Glomerular visceral epithelial cell (primary cell): Measurements from ENCODE around the gene MBNL3.
"Not testable (repeated sequence)": the region's sequence is repeated elsewhere in the genome, so short reads cannot be mapped to it uniquely, and the experiment has no call there.

Experiments
- DNase-seq: peaks from one replicate; pipeline ENCODE4 v3.0.0-alpha.2; 2016; ENCODE audit errors: extremely low spot score

MBNL3 gene

DNA sequence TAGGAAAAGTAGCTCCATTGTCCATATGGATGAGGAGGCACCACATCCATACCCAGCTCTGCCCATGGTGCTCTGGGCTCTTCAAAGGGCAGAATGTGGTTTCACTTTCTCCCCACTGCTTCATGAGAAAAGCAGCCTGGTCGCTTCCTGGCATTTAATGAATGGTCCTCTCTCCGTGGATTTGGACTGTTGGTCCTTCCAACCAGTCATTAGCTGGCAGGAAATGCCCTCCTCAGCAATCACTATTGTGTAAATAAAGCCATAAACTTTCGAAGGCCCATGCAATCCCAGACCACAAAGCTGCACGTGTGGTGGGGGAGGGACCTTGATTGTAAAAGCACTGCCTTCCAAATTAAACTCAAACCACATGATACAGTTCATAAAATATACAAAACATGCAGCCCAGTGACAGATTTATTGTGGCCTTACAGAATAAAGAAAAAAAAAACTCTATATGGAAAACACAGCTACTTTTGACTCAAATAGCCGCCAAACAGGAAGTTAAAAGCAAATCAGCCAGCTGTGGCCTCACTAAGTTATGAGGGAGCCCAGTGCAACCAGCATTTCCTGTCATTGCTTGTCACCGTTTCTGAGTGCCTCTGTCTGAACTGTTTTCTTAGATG, 8.1 kb downstream of the MBNL3 start:
- DNase-seq: peak; percentile 23

DNA sequence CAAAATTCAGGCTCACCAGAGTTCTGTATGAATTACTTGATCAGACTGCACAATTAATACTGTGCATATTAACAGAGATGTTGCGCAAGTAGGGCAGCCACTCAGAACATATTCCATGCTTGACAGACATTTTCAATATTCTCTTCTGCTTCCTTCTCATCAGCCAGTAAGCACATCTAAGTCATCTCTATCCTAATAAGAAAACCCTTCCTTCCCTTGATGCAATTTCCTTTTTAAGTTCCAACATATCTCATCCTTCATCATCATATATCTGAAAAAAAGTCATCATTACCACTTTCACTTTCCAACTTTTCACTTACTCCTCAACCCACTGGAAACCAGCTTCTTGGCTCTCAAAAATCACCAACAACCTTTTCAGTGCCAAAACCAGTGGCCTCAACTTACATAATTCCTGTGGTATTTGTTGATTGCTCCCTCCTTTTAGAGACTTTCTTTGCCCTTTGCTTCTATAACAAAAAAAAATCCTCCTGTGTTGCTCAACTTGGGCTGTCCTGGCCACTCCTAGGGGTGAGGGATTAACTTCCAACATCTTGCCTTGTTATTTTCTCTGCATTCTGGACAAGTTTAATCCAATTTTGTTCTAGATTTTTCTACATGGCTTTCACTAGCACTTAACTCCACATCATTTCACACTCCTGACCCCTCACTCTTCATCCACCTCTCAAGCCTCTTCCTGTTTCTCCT, 14.1 kb downstream of the MBNL3 start:
- no peak for DNase-seq

DNA sequence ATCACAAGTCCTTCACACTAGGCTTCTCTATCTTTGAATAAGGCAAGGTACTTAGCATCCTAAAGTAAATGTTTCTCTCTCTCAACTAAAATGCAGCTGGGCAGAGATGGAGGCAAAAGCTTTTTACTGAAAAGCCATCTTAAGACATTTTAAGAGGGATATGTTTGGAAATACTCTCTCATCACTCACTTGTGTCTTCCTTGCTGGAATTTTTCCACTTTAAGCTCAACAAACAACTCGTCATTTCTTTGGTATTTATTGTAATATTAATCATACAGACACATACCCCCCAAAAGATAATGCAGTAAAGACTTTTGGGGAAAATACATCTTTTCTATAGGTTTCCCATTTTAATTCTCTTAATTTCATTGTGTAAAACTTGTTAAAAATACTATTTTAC, 16.4 kb downstream of the MBNL3 start:
- no peak for DNase-seq

DNA sequence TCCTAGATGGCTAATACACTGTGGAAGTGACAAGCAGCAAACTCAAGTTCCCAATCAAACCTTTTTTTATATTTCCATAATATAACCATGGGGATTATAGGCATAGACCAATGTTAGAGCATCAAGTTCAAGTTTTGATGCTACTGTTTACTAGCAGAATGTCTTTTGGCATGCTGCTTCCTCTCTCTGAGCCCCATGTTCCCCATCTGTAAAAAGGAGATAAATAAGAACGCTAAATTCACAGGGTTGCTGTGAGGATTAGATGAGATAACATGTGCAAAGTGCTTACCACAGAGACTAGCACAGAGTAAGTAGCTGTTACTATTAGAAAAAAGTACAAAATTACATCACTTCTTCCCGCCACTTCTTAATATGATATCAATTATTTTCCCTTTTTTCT, 18.0 kb downstream of the MBNL3 start:
- no peak for DNase-seq

GRCh38 chrX:132470179-132470578, 18.7 kb downstream of the MBNL3 start:
- no peak for DNase-seq

DNA sequence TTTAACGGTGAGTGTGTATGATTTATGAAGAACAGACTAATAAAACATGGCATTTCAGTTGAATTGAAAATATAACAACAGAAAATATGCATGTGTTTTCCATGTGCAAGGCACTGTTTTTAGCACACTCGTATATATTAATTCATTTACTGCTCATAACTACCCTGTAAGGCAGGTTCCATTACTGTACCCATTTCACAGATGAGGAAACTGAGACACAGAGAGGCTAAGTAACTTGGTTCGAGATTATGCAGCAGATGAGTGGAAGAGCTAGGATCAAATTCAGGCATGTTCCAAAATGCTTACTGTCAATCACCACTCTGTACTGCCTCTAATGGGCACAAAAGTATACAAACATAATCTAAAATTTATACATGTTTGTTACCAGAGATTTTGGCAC, 20.4 kb downstream of the MBNL3 start:
- no peak for DNase-seq

DNA sequence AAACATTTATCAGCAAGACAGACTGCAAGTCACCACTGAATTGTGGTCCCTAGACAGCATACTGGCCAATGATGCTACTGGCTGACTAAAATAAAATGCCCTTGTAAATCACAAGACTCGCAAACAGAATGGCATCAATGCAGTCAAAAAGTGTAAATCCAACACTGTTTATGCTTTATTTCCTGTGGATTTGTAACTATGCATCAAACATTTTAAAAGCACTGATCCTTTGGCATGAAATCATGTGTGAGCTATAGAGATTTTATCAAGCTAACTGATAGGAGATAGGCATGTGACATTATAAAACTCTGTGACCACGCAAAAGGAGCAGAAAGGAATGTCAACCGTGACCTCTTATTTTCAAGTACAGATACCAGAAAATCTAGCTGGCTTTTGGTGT, 20.8 kb downstream of the MBNL3 start:
- DNase-seq: no peak

DNA sequence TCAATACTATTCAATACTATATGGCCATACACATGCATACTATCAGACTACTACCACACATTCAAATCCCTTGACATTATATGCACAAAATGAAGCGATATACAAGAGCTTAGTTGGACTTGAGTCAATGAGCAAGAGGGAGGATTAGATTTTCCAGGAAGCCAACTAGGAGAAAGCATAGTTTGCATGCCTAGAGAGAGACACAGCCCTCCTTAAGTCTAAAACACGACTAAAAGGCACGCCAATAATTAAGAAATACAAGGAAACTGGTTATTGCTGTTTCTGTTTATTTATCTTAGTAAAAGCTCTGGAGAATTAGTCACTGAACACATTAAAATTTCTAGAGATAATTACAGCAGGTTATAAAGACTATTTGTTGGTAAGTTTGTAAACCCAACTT, 21.8 kb downstream of the MBNL3 start:
- no peak for DNase-seq

DNA sequence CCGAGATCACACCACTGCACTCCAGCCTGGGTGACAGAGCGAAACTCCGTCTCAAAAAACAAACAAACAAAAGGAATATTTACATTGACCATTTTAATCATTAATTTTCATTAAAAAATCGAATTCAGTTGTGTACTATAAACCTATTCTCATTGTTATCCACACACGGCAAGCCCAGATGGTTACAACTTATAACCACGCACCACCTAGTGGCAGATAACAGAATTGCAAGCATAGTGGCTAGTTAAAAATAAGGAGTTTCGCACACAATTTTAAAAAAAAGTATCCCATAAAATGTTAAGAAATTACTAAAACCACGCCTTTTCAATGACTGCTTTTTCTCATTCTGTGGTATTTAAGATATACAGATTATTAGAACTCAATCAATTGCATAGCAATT, 25.4 kb downstream of the MBNL3 start:
- no peak for DNase-seq

DNA sequence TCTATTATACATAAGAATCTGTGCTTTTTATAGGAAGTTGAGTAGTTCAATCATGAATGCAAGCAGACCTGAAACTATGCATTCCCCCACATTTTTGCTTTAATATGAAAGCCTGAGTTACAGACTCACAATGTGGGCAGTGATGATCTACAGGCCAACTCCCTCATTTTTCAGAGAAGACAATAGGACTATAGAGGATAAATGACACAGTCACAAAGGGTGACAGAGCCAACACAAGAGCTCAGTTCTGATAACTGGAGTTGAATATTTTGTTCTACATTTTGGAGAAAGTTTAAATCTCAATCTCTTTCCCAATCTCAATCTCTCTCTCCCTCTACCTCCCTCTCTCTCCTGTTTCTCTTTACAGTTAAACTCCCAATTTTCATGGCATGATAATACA, 27.0 kb downstream of the MBNL3 start:
- no peak for DNase-seq

DNA sequence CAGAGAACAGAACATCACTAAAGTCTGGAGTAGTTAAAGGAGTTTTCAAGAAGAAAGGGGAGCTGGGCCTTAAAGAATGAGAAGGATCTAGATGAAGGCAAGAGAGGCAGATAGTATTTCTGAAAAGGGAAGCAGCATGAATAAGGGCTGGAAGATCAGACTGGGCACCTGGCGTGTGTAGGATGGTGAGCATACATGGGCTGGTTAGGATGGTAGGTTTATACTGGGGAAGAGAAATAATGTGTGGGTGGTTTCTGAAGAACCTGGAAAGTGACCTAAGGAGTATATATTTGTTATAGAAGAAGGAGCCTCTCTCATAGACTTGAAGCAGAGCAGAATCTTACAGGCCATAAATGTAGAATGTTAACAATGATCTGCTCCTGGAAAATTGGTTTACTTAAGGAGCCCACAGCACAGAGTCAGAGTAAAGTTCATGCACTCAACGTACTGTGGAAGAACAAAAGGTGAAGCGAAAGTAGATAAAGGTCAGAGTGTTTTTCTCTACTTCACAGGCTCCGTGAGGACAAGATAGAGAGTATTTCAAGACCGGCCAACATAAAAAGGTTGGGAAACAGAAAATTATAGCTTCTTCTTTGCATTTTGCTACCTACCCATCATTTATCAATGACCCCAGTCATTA, 35.8 kb downstream of the MBNL3 start:
- DNase-seq: no peak

- DNase-seq: not testable (repeated sequence)
Observed at GRCh38 chrX:132445909-132446308, 42.9 kb downstream of the MBNL3 start.

DNA sequence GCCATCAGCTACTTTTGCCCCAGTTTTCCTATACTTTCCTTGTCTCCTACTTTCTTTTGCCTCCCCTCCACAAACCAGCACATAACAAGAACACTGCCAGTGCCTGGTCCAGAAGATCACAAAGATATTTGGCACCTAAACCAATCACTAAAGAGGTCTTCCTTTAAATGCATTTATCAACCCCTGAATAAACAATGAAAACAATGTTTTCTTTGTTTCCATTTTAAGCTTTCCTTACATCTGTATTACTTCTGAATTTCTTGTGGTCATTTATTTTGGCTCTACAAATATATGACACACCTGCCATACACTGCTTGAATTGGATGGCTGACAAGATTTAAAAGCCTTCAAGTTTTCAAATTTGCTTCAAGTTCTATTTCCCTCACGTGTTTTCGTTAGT, 43.9 kb downstream of the MBNL3 start:
- no peak for DNase-seq

- DNase-seq: no peak
Observed at GRCh38 chrX:132443196-132444135, 45.4 kb downstream of the MBNL3 start.

GRCh38 chrX:132442691-132443090, 46.1 kb downstream of the MBNL3 start:
- DNase-seq: no peak

GRCh38 chrX:132435222-132435621, 53.6 kb downstream of the MBNL3 start:
- DNase-seq: no peak

DNA sequence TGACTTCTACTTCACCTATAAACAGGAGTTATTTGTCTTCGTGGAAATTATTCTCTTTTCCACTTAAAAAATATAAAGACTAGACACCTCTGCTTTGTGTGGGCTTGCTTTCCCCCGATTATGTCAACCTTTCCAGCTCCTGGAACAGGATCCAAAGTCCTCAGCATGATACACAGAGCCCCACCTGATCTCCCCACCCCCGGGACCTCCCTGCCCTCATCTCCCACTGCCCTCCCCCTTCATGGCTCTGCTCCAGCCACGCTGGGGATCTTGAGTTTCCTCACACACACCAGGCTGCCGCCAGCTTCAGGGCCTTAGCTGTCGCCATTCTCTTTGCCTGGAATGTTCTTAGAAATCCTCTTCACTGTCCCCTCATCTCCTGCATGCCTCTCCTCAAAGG, 55.3 kb downstream of the MBNL3 start:
- no peak for DNase-seq

DNA sequence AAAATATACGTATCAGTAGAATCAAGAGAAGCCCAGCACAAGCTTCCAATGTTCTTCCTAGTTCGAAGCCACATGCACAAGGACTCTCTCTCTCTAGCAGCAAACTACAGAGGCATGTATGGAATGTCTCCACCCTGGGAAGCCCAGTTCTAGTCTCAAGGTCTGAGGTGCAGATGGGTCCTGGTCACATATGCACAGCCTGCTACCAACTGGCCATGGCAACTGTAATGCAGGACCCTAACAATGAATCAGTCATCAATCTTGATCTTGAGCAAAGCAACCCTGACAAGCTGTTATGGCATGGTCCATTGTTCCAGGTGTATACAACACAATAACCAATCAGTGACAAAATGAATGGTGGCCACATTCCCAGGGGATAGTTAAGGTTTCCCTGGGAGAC, 55.8 kb downstream of the MBNL3 start:
- DNase-seq: no peak

- DNase-seq: no peak
Observed at GRCh38 chrX:132428896-132429295, 59.9 kb downstream of the MBNL3 start.

DNA sequence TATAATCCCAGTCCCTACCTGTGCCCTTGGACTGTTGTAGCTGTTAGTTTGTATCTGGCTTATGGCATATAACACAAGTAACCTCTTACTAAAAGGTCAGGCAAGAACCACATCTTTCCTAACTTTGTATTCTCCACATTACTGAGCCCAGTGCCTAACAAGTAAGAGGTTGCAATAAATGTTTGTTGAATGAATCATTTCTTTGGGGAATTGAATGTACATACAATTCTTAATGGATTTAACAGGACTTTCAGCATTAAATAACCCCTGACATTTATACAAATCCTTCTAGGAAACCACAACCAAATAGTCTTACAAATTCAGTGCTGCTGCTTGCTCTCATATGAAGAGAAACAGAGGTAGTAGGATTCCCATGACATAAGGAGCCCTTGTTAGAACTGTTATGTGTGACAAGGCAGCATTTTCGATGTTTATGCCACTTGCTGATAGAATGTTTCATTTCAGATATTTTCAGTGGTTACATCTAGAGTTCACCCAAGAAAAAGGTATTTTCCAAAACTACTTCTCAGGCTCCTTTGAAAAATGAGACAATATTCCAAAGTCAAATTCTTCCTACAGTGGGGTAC, 62.0 kb downstream of the MBNL3 start:
- DNase-seq: peak; percentile 2

DNA sequence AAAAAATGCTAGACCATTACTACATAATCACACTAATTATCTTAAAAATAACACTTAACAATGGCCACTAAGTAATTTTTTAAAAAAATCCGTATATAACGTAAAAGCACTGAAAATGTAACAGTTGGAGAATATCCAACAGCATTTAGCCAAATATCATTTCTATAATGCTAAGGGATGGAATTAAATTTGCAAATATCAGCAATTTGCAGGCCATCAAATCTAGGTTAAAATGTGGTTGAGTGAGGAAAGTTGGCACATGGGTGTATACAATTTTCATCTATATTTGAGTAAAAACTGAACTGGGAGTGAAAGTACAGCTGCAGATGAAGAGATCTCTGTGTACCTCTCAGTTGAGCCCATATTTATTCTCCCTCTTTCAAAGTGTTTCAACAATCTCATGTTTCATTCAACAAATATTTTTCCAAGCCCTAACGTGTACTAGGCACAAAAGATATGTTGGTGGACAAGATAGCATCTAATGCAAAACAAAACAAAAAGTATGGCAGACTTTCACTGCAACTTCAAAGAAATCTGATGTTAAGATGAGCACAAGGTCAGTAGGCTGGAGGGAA, 63.0 kb downstream of the MBNL3 start:
- no peak for DNase-seq

GRCh38 chrX:132423323-132423722, 65.5 kb downstream of the MBNL3 start:
- DNase-seq: no peak
